ENCODE results near the gene DERL3.
A peak's percentile ranks its signal among the peaks of the same experiment; 100 is the strongest.

DERL3 gene

DNA sequence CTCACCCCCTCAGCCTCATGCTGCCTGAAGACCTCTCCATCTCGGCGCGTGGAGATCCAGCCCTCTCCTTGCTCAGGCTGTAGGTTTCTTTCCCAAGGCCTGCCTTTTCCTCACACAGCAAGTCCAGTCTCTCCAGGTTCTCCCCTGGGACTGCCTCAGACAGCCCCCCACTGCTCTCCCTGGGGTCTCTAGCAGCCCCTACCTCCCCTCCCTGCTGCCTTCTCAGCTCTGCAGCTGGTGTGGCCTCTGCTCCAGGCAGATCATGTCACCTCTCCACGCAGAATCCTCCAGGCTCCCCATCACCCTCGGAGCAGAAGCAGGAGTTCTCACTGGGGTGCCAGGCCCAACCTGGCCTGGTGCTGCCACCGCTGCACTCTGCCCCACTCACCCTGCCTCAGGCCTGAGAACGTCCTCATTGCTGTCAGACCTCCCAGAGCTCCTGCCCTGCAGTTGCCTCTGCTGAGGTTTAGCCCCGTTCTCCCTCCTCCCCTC is 36.9 kb downstream of the DERL3 start:
- DNase-seq (ENCODE audit: low spot score), result no peak

DNA sequence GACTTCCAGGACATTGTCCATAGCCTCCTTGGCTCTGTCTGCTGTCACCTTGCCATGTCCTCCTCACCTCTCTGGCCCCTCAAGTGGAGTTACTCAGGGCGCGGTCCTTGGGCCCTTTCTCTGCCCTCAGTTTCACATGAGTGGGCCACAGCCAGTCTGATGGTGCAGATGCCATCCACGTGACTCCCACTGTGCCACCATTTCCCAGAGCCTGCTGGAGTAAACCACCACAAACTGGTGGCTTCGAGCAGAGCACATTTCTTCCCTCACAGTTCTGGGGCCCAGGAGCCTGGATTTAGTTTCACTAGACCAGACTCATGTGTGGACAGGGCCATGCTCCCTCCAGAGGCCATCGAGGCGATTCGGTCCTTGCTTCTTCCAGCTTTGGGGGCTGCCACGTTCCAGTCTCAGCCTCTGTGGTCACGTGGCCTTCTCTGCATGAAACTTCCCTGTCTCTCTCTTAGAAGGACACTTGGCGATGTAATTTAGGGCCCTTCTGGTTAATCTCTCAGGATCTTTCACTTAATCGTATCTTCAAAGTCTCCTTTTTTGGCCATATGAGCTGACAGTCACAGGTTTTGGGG is 37.5 kb downstream of the DERL3 start:
- DNase-seq (ENCODE audit: low spot score), result no peak

DNA sequence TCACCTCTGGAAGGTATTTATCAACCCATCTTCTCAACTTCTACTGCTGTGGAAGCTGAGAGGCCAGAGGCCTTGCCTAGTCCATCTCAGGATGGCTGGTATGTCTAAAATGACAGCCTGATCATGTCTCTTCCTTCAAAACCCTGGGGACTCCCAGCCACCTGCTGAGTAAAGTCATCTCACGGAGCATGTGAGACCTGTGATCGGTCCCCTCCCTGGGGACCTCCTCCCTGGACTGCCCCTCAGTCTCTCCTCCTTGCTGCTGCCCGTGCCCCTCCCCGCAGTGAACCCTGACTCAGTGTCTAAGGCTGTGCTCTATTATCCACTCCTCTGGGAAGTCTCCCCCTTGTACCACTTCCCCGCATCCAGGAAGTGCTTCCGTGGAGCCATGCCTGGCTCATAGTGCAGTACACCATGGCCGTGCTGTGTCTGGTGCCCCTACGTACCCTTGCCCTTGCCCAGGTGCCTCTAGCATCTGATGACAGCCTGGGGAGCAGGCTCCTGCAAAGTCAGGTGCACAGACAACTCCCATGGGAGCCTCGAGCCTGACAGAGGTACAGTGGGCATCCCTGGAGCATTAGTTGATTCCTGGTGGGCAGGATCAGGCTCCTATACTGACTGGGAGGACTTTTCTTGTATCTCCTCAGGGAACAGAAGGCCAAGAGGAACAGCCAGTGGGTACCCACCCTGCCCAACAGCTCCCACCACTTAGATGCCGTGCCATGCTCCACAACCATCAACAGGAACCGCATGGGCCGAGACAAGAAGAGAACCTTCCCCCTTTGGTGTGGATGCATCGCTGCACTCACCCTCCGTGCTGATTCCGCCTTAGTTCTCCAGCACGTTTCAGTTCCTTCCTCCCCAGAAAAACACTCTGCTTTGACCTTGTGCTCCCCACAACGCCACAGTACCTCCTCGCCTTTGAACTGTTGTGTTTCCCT is 38.2 kb downstream of the DERL3 start:
- no peak for DNase-seq (ENCODE audit: low spot score)

DNA sequence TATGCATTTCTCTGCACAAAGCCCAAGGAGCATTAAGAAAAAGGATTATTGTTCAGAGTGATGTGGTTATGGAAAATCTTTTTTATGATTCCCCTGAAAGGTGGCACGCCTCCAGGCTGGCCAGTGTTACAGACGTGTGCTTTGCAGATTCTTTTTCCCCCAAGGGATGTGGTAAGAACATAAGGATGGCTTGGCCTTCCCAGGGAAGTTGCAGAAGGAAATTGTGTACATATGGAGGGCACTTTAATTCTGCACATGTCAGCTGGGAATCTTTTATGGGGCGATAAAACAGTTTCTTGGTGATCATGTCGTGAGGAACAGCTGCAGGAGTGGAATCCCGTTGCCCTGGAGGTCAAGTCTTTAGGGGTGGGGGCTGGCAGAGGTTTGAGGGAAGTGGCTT is 42.3 kb downstream of the DERL3 start:
- no peak for DNase-seq (ENCODE audit: low spot score)

DNA sequence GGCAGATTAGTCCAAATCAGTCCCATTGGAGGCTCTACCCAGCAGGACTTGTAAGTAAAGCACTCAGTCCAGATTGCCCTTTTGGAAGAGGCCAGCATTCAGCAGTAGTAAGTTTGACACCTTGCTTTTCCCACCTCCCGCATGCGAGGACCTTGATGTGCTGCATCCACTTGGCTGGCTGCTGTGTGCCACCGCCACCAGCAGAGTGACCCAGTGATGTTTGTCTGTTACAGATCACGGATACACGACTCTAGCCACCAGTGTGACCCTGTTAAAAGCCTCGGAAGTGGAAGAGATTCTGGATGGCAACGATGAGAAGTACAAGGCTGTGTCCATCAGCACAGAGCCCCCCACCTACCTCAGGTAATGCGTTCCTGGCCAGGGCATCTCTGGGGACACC is 45.5 kb downstream of the DERL3 start:
- DNase-seq (ENCODE audit: low spot score), result no peak

DNA sequence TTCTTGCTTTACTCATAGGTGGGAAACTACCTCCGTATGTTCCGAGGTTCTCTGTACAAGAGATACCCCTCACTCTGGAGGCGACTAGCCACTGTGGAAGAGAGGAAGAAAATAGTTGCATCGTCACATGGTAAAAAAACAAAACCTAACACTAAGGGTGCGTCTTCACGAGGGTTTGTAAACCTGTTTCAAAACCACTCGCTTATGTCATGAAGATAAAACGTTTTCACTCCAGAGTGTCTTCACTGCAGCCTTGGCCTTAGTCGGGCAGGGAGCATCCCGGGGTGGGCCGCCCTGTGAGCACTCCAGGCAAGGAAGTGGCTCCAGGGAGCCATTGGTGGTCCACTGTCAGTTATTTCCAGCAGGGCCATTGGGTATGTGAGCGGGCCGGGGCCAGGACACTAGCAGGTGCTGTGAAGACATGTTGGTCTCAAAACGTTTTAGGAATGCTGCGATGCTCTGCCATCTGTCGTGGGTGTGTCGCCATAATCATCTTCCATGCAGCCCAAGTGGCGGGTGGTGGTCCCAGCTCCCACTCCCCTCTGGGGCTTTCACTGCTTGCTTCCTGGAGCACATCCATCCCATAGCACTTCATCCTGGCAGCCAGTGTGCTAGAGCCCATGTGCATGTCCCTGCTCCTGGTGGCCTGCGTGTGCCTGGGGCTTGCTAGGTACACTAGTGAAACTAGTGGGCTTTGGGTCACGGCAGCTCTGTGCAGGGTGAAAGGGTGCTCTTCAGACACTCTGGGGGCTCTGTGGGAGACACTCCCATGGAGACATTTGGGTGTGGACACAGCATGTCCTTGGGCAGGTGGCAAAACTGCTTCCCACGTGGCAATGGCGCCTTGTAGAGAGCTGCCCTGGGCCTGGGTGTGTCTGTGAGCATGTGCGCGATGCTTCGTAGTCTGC is 46.8 kb downstream of the DERL3 start:
- DNase-seq (ENCODE audit: low spot score), result no peak

DNA sequence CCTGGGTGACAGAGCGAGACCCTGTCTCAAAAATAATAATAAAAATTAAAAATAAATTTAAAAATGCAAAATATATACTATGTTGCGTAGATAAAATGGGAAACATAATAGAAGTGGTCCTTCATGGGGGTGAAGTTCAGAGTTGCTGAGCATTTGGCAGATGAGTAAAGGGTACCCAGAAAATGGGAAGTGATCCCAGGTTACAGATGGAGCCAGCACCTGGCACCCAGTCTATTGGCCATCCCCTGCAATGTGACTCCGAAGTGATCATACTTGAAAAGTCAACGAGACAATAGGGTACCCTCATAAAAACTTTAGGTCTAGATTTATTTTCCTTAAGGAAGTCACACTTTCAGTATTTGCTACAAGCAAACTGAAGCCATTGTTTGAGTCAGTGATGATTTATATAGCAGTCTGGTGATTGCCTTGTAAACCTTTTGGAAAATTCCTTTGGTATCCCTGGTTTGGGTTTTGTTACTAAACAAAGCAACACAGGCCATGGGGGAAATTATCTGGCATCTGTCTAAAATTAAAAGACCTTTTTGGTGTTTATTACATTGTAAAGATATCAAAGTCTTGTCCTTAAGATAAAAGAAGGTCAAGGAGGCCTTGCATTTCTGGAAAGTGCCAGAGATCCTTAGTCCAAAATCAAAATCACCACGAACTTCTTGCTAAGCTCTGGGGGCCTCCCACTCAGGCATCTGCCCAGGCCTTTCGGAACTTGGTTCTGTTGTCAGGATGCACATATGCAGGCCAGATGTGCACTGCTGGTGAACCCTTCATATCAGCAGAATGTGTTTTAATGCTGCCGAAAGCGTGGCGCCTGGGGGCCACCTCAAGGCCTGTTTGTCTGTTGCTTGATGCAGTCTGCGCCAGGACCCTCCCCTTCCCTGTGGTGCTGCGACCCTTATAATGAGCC is 47.7 kb downstream of the DERL3 start:
- DNase-seq (ENCODE audit: low spot score), result no peak

DNA sequence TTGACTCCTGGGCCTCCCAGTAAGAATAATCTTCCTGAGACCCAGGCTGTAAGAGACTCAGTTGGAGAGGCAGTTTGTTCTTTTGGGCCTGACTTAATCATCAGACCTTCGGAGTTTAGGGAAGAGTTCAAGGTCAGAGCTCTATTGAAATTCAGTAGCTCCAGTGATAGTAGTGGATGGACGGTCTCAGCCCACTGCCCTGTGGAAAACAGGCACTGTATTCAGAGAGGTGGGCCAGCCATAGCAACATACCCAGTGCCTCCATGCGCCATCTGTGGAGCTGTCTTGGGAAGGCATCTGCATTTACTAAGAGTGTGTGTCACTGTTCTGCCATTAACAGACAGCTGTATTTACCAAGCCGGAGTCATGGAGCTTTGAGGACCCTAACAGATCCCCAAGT is 49.2 kb downstream of the DERL3 start:
- no peak for DNase-seq (ENCODE audit: low spot score)

DNA sequence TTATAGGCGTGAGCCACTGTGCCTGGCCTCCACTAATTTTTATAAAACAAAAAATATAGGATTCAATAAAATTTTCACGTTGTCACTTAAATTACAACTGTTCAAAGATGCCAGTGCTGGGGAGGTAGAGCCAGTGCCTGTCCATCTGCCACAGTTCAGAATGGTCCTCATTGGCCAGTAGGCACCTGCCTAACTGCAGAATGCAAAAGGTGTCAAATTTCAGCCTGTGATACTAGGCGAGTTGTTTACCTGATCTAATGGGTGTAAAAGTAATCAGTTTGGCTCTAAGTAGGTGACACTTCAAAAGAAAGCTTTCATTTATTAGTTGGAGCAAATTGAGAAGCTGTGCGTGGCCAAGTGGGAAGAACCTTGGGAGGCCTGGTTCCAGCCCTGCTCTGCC is 49.7 kb downstream of the DERL3 start:
- DNase-seq (ENCODE audit: low spot score), result no peak

DNA sequence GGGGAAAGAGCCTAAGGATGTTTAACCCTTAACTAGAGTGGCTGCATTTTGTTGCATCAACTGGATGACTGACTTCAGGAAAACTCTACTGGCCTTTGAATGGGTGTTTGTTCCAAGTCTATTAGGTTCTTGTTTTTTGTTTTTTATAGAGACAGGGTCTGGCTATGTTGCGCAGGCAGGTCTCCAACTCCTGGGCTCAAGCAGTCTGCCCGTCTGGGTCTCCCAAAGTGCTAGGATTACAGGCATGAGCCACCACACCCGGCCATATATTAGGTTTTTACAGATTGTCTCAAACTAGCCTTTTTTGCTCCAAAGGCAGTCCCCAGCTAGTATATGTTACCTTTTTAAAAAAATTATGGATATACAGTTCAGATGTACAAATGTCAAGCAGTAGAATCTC is 50.9 kb downstream of the DERL3 start:
- no peak for DNase-seq (ENCODE audit: low spot score)

DNA sequence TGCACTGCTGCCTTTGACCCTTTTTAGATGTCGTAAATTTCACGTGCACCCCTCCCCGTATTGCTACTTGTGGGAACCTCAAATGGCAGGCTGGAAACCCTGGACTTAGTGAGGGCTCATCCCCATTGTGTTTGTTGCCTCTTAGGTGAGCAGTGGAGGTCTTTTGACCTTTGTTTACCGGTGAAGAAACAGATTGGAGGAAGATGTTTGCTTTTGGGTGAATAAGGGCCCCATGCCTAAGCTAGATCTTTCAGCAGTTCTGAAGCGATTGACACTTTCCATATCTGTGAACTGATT is 51.3 kb downstream of the DERL3 start:
- DNase-seq (ENCODE audit: low spot score), result no peak

DNA sequence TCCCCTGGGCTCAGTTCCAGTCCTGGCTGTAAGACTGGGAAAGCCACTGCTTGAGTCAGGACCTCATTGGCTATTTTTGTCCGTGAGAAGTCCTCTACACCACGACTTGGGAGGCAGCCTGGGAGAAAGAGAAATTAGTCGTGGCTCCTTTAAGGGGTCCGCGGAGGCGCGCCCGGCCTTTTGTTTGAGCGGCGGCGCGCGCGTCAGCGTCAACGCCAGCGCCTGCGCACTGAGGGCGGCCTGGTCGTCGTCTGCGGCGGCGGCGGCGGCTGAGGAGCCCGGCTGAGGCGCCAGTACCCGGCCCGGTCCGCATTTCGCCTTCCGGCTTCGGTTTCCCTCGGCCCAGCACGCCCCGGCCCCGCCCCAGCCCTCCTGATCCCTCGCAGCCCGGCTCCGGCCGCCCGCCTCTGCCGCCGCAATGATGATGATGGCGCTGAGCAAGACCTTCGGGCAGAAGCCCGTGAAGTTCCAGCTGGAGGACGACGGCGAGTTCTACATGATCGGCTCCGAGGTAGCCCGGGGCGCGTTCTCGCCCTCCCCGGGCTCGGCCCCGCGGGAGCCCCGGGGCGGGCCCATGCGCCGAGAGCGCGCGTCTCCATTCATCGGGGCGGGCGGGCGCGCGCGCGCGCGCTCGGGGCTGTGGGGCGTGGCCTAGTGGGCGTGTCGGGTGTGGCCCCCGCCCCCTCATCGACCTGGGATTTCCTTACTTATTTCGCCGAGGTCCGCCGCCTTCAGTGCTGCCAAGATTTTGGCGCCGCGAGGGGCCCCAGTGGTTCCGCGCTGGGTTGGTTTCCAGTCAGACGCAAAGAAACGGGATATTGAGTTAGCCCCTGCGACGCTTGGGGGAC is 51.8 kb downstream of the DERL3 start, which contains the start of gene SMARCB1:
Gene SMARCB1 (plus strand): TSS at position 215 of the 848 bp plus-strand sequence. CDS start 204 bp downstream, at position 419.
- peak; percentile 85 for DNase-seq (ENCODE audit: low spot score)

DNA sequence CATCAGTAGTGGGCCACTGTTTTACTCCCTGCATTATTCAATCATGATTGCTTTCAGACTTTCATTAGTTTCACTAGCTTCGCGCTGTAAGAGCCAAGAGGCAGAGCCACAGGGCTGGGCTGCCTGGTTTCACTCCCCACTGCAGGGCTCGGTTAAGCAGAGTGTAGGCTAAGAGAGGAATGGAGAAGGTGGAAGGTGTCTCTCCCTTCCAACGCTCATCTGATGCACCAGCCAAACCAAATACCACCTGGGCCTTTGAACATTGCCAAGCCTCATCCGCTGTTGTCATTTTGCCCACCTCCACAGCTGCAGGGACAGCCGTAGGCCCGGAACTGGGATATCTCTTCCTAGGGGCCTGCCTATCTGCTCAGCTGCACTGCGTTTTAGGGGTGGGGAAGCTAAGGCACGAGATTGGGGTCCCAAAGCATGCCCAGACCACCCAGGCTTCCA is 52.5 kb downstream of the DERL3 start:
- no peak for DNase-seq (ENCODE audit: low spot score)

Measured in putamen (tissue), 1 donor.